GM12878 (cell line): ENCODE results near the gene TMEM53. TPM values are rescaled to one million over a fixed set of nuclear protein-coding genes. Genes with fewer than 3 reads are reported as not detected.

Experiments
- CEBPZ ChIP-seq: fragments of 150-350 bp; IDR thresholded peaks from 2 replicates; pipeline ENCODE4 v1.6.1; 2016; ENCODE audit warnings: low read depth, low read length
- ELK1 ChIP-seq: IDR thresholded peaks from 2 replicates; pipeline ENCODE4 v1.6.1; 2012; ENCODE audit warnings: low read depth, low read length, improper control_type of control experiment
- FOS ChIP-seq: IDR thresholded peaks from 3 replicates; pipeline ENCODE4 v1.6.1; 2011; ENCODE audit warnings: borderline replicate concordance; ENCODE audit not compliant: insufficient read length; ENCODE audit errors: extremely low read depth
- IKZF2 ChIP-seq, 2 experiments: fragments of 450-650 bp; IDR thresholded peaks; 2 replicates each; pipeline ENCODE4 v1.6.1; 2017; ENCODE audit warnings: mild to moderate bottlenecking in 2 of 2, moderate library complexity in 2 of 2
- NBN ChIP-seq: fragments of 450-650 bp; IDR thresholded peaks from 2 replicates; pipeline ENCODE4 v1.6.1; 2016
- NR2C1 ChIP-seq: fragments of 450-650 bp; IDR thresholded peaks from 2 replicates; pipeline ENCODE4 v1.6.1; 2017; ENCODE audit warnings: antibody characterized with exemption, mild to moderate bottlenecking, moderate library complexity
- POLR2AphosphoS5 ChIP-seq: IDR thresholded peaks from 2 replicates; pipeline ENCODE4 v1.6.1; 2011; ENCODE audit warnings: mild to moderate bottlenecking, low read length, inconsistent platforms
- PRDM15 ChIP-seq: fragments of 450-650 bp; formaldehyde crosslinking; IDR thresholded peaks from 2 replicates; pipeline ENCODE4 v1.4.0; 2020; ENCODE audit warnings: mild to moderate bottlenecking, moderate library complexity
- RAD21 ChIP-seq: IDR thresholded peaks from 2 replicates; pipeline ENCODE4 v1.6.1; 2011; ENCODE audit warnings: mild to moderate bottlenecking, low read depth, low read length, moderate library complexity; ENCODE audit not compliant: insufficient read depth
- TARDBP ChIP-seq: IDR thresholded peaks from 2 replicates; pipeline ENCODE4 v1.6.1; 2016; ENCODE audit warnings: borderline replicate concordance
- WRNIP1 ChIP-seq: IDR thresholded peaks from 2 replicates; pipeline ENCODE4 v1.6.1; 2011; ENCODE audit warnings: low read depth, low read length, improper control_type of control experiment, borderline replicate concordance
- polyA plus RNA-seq, 11 experiments: library from polyadenylated mRNA; depleted of rRNA in 4 of 11; unstranded in 6 of 11; stranded (reverse) in 5 of 11; fragments of >200 nt; fragmentation: Nextera tagmentation in 4 of 11; fragmentation: Illumina TruSeq in 1 of 11; extraction: Ambion mirVana in 4 of 11; extraction: Trizol in 1 of 11; gene quantifications; 1 replicate in 1 of 11; 2 replicates in 10 of 11; pipeline versions ENCODE4 v1.2.1 to v1.2.3, GENCODE V29; 2011 to 2016; ENCODE audit warnings: inconsistent platforms in 2 of 11, missing spikeins in 2 of 11, low read depth in 1 of 11
- total RNA-seq, 4 experiments: library from RNA; depleted of rRNA in 3 of 4; stranded (reverse); fragments of >200 nt in 3 of 4; fragmentation: Illumina TruSeq in 1 of 4; extraction: Trizol in 1 of 4; gene quantifications; 2 replicates each; pipeline versions ENCODE4 v1.2.1 to v1.2.3, GENCODE V29; 2013 to 2021
- TF ChIP-seq, protein P1 (sequence below): fragments of 450-650 bp; IDR thresholded peaks from 2 replicates; pipeline ENCODE4 v1.6.1; 2016; ENCODE audit warnings: mild to moderate bottlenecking
- TF ChIP-seq, protein P2 (sequence below): IDR thresholded peaks from 2 replicates; pipeline ENCODE4 v1.6.1; 2011; ENCODE audit warnings: borderline replicate concordance, low read depth, mild to moderate bottlenecking, moderate library complexity, low read length; ENCODE audit not compliant: insufficient read depth, poor library complexity, severe bottlenecking

TMEM53 gene
- total and polyA plus RNA-seq, 10 of the 15 experiments (the other 5 are each of a cell fraction or from before 2014, with no cell fraction given) = 3.1 to 23.9 (median 11.1) TPM

DNA sequence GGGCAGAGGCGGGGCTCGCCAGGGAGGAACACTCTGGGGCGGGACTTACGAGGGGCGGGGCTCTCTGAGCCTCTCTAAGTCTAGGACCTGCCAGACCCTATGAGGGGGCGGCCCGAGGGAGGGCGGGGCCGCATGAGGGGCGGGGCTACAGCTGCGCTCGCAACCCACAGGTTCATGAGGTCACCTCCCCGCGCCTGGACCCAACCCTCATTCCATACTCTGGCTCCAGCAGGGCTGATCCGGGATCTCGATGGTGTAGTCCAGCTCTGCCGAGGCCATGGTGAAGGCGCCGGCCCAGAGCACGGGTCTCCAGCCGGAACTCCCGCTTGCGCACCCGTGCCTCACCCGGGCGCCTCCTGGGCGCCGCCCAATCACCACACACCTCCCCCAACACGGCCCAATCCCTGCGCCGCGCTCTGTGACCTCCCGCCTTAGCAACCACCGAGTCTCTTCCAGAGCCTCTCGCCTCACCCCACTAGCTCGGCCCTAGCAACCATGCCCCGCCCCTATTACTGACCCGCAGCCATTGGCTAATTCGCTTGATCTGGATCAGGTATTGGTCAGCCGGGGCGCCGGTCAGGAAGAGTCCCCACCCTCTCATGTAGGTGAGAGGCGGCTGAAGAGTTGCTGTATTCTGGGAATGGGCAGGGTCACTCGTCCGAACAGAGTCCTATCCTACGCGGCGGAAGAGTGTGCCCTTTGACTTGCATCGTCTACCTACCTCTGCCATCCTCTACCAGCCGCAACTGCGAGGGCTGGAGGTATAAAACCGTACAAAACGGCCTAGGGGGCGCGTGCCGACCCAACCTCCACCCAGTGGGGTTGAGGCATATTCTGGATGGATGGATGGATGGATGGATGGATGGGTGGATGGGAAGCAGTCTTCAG is at the start of gene TMEM53, which contains the start of gene ARMH1 (continued):
- TF ChIP-seq, protein P1, sequence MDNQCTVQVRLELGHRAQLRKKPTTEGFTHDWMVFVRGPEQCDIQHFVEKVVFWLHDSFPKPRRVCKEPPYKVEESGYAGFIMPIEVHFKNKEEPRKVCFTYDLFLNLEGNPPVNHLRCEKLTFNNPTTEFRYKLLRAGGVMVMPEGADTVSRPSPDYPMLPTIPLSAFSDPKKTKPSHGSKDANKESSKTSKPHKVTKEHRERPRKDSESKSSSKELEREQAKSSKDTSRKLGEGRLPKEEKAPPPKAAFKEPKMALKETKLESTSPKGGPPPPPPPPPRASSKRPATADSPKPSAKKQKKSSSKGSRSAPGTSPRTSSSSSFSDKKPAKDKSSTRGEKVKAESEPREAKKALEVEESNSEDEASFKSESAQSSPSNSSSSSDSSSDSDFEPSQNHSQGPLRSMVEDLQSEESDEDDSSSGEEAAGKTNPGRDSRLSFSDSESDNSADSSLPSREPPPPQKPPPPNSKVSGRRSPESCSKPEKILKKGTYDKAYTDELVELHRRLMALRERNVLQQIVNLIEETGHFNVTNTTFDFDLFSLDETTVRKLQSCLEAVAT = peak; percentile 98
- TF ChIP-seq, protein P2, sequence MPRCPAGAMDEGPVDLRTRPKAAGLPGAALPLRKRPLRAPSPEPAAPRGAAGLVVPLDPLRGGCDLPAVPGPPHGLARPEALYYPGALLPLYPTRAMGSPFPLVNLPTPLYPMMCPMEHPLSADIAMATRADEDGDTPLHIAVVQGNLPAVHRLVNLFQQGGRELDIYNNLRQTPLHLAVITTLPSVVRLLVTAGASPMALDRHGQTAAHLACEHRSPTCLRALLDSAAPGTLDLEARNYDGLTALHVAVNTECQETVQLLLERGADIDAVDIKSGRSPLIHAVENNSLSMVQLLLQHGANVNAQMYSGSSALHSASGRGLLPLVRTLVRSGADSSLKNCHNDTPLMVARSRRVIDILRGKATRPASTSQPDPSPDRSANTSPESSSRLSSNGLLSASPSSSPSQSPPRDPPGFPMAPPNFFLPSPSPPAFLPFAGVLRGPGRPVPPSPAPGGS = no peak
- TF ChIP-seq TARDBP (no peak), ELK1 (peak; percentile 49; the same call in 1 of the 2 replicates), NR2C1 (peak; percentile 85), POLR2AphosphoS5 (peak; percentile 72; the same call in 1 of the 2 replicates), NBN (0 out of 2 replicates have a peak, but pooled peaks have one; percentile 75), CEBPZ (peak; percentile 87), IKZF2 (IDR thresholded peaks at IDR 0.05) (no peak), RAD21 (no peak), PRDM15 (CRISPR knock-in tag) (no peak), FOS (peak; percentile 93), WRNIP1 (no peak)
